Melanocyte of skin (primary cell): ENCODE measurements around the gene ZDHHC6. TPM values are rescaled to one million over a fixed set of nuclear protein-coding genes. Genes with fewer than 3 reads are reported as not detected.

ENCODE experiments used
- total RNA-seq, 2 donors: library from RNA; depleted of rRNA; stranded (reverse); fragments of >200 nt; gene quantifications; 2 replicates each; pipeline ENCODE4 v1.2.3, GENCODE V29; 2012

ZDHHC6 gene, protein sequence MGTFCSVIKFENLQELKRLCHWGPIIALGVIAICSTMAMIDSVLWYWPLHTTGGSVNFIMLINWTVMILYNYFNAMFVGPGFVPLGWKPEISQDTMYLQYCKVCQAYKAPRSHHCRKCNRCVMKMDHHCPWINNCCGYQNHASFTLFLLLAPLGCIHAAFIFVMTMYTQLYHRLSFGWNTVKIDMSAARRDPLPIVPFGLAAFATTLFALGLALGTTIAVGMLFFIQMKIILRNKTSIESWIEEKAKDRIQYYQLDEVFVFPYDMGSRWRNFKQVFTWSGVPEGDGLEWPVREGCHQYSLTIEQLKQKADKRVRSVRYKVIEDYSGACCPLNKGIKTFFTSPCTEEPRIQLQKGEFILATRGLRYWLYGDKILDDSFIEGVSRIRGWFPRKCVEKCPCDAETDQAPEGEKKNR
- 10 to 100 TPM; 16.9 to 31.3 TPM for total RNA-seq

DNA sequence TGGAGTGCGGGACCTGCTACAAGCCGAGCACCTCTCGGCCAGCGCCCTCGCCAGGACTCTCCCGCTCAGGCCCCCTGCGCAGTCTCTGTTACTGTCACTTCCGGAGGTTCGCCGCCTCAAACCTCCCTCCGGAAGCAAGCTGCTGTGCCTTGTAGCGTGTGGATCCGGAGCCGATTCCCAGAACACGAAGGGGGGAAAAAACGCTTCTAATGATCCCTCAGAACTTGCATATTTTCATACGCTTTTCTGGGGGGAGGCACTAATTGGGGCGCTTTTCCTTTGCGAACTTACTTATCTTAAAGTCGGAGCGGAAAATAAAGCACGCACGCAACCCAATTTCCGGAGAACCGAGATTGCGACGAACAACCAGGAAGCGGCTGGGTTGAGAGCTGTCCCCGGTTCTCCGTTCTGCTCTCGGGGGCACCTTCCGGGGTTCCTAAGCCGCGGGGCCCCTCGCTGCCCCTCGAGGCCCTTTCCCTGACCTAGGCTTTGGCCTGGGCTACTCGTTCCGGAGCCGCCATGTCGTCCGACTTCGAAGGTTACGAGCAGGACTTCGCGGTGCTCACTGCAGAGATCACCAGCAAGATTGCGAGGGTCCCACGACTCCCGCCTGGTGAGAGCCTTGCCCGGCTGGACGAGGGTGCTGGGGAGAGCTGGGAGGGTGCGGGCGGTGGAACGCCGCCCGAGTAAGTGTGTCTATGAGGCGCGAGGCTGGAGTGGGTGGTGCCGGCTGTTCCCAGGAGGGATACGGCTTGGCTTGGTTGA, at the start of gene ZDHHC6, which contains the start of gene VTI1A:
Gene ZDHHC6, minus strand, starts transcription at position 60 of the 765 bp plus-strand sequence. CDS start 1,478 bp downstream, outside the sequence.
Gene VTI1A, plus strand, starts transcription at position 361 of the 765 bp plus-strand sequence. Its CDS starts 159 bp downstream, at position 520.

Other genes with a start within 250 kb of the ZDHHC6 start
- gene TECTB, start 163.5 kb downstream of the ZDHHC6 start, total RNA-seq = not detected
- gene ACSL5, start 72.8 kb downstream of the ZDHHC6 start, total RNA-seq = under 1 TPM; under 0.01 to 0.33 TPM
- gene VTI1A, start 301 bp upstream of the ZDHHC6 start, total RNA-seq = 10 to 100 TPM; 27.5 to 34.0 TPM